Motor neuron (in vitro differentiated cells): ENCODE data around the gene GSK3A. TPM values are rescaled to one million over a fixed set of nuclear protein-coding genes. Genes with fewer than 3 reads are reported as not detected.
A peak's percentile ranks its signal among the peaks of the same experiment; 100 is the strongest.

ENCODE experiments used
- ATAC-seq, 8 experiments: fragments of 200-7000 bp; cut with Tn5 transposase; replicated peaks in 6 of 8; 2 replicates each; pipeline ENCODE4 v1.8.0; 2021; ENCODE audit warnings: mild to moderate bottlenecking in 8 of 8, moderate library complexity in 8 of 8
- H3K27ac ChIP-seq, 2 donors: fragments of 250-450 bp; sonication (Bioruptor Pico); 2 replicates each; pipeline ENCODE4 v1.9.0; 2021; ENCODE audit warnings: antibody characterized with exemption in 2 of 2, mild to moderate bottlenecking in 2 of 2, moderate library complexity in 1 of 2
- H3K4me1 ChIP-seq, 2 donors: fragments of 250-450 bp; sonication (Bioruptor Pico); replicated peaks in 1 of 2; 2 replicates each; pipeline ENCODE4 v1.6.1; 2021; ENCODE audit warnings: antibody characterized with exemption in 2 of 2, mild to moderate bottlenecking in 2 of 2, moderate library complexity in 1 of 2
- H3K4me3 ChIP-seq, 5 donors: fragments of 250-450 bp; sonication (Bioruptor Pico); 2 replicates each; pipeline ENCODE4 v1.9.0; 2021; ENCODE audit warnings: antibody characterized with exemption in 5 of 5, mild to moderate bottlenecking in 5 of 5, moderate library complexity in 4 of 5
- WGBS, 10 experiments: fragments of 450-650 bp; shearing (Covaris generic); methylation state at CpG; one replicate each; pipeline ENCODE4 v1.0.0; 2022; 5-methylcytosine and 5-hydroxymethylcytosine counted together
- in situ Hi-C, 9 experiments: fragments of 400-800 bp; cut with MboI; loops; one replicate each; pipeline ENCODE4 v1.15.0; 2021; ENCODE audit warnings: low sequenced_read_pairs in 9 of 9, low pct_unique_long_range_greater_than_20kb in 2 of 9; ENCODE audit not compliant: unreplicated experiment in 9 of 9
- total RNA-seq, 8 experiments: library from RNA; unstranded; fragments of 300-600 nt; gene quantifications; 2 replicates each; pipeline versions ENCODE4 v1.2.3 to v1.2.4, GENCODE V29; 2022

Gene GSK3A
- total RNA-seq, 8 experiments from 2014 or later = 17.7 to 30.0 (median 26.5) TPM

- Histone ChIP-seq H3K27ac (no peak overlapping the region), H3K4me1 (peaks cover 36 to 41% of the 10 kb centered on the region in 2 donors), H3K4me3 (no peak overlapping the region)
- in situ Hi-C loops = no loop called here
- no peak for ATAC-seq
- WGBS, 10 experiments = 100% methylated on average over 2 to 5 of the region's 41 CpGs; no CpG with 5 or more reads in 7 of the 10 experiments
These were observed 6.1 kb upstream of the GSK3A start for GRCh38 chr19:42248270-42249148.

GRCh38 chr19:42247640-42248199 is 5.3 kb upstream of the GSK3A start:
- peaks cover 32 to 41% of the 10 kb centered on the region in 2 donors for H3K4me1 ChIP-seq
- WGBS, 10 experiments = no CpG with 5 or more reads among the region's 6 CpGs
- H3K27ac ChIP-seq = no peak overlapping the region
- in situ Hi-C loops = no loop called here
- ATAC-seq = no peak
- H3K4me3 ChIP-seq = no peak overlapping the region

- no peak overlapping the region for H3K27ac ChIP-seq
- in situ Hi-C loops = no loop called here
- H3K4me1 ChIP-seq = peaks cover 25 to 34% of the 10 kb centered on the region in 2 donors
- WGBS, 10 experiments = 80 to 90% (median 87%) methylated on average over 1 to 2 of the region's 7 CpGs; no CpG with 5 or more reads in 6 of the 10 experiments
- H3K4me3 ChIP-seq = no peak overlapping the region
- no peak for ATAC-seq
These were observed 4.7 kb upstream of the GSK3A start for GRCh38 chr19:42246922-42247639.

GRCh38 chr19:42246143-42246921 is 3.9 kb upstream of the GSK3A start:
- 0 to 100% (median 30%) methylated on average over 1 to 8 of the region's 10 CpGs; no CpG with 5 or more reads in 7 of the 10 experiments for WGBS, 10 experiments
- Histone ChIP-seq H3K27ac (no peak overlapping the region), H3K4me3 (no peak overlapping the region), H3K4me1 (peaks cover 21 to 29% of the 10 kb centered on the region in 2 donors)
- ATAC-seq = no peak
- in situ Hi-C loops = no loop called here

- H3K4me3 ChIP-seq = no peak overlapping the region
- in situ Hi-C loops = no loop called here
- WGBS, 10 experiments = 85 to 100% (median 90%) methylated on average over 2 to 7 of the region's 10 CpGs; no CpG with 5 or more reads in 4 of the 10 experiments
- H3K27ac ChIP-seq = no peak overlapping the region
- ATAC-seq = no peak
- H3K4me1 ChIP-seq = peaks cover 17 to 26% of the 10 kb centered on the region in 2 donors
These were observed 2.8 kb upstream of the GSK3A start for GRCh38 chr19:42245231-42245630.

GRCh38 chr19:42244347-42245220 is 2.2 kb upstream of the GSK3A start:
- in situ Hi-C loops = no loop called here
- WGBS, 10 experiments = 1 to 50% (median 8%) methylated on average over 2 to 24 of the region's 45 CpGs; no CpG with 5 or more reads in 2 of the 10 experiments

GRCh38 chr19:42242069-42242511 is 312 bp downstream of the GSK3A start:
- Histone ChIP-seq H3K4me1 (peaks cover 17 to 26% of the 10 kb centered on the region in 2 donors), H3K4me3 (peak overlapping the region; percentile 65 to 82 (median 79)), H3K27ac (peak overlapping the region; percentile 88 to 92)
- peak in 2 of 8 experiments; percentile 0 for ATAC-seq
- in situ Hi-C loops = no loop called here
- WGBS, 10 experiments = 0% methylated on average over 1 to 4 of the region's 49 CpGs; no CpG with 5 or more reads in 5 of the 10 experiments

More at GRCh38 chr19:42244347-42245220, 2.2 kb upstream of the GSK3A start:
- ATAC-seq = peak; percentile 12 to 44 (median 16)
- Histone ChIP-seq H3K4me1 (peaks cover 17 to 26% of the 10 kb centered on the region in 2 donors), H3K4me3 (peak overlapping the region; percentile 26 to 77 (median 32)), H3K27ac (peak overlapping the region; percentile 40 to 54)

- peak overlapping the region; percentile 65 to 82 (median 79) for H3K4me3 ChIP-seq
- no peak overlapping the region for H3K27ac ChIP-seq
- ATAC-seq = no peak
- in situ Hi-C loops = no loop called here
- H3K4me1 ChIP-seq = peaks cover 17 to 22% of the 10 kb centered on the region in 2 donors
- WGBS, 10 experiments = 80 to 100% (median 98%) methylated on average over 1 to 3 of the region's 3 CpGs; no CpG with 5 or more reads in 6 of the 10 experiments
These were observed 1.1 kb downstream of the GSK3A start for GRCh38 chr19:42241279-42241678.

GRCh38 chr19:42239544-42240220 is 2.7 kb downstream of the GSK3A start:
- 87 to 100% (median 95%) methylated on average over 3 to 5 of the region's 10 CpGs; no CpG with 5 or more reads in 5 of the 10 experiments for WGBS, 10 experiments
- no peak overlapping the region for H3K27ac ChIP-seq
- in situ Hi-C loops = no loop called here
- ATAC-seq = no peak
- peaks cover 15 to 17% of the 10 kb centered on the region in 2 donors for H3K4me1 ChIP-seq
- H3K4me3 ChIP-seq = no peak overlapping the region

- Histone ChIP-seq H3K27ac (no peak overlapping the region), H3K4me1 (no peaks in the 10 kb centered on the region), H3K4me3 (no peak overlapping the region)
- in situ Hi-C loops = no loop called here
- ATAC-seq = no peak
- 0 to 100% (median 78%) methylated on average over 1 to 4 of the region's 5 CpGs; no CpG with 5 or more reads in 3 of the 10 experiments for WGBS, 10 experiments
These were observed 7.2 kb downstream of the GSK3A start for GRCh38 chr19:42235181-42235580.

- Histone ChIP-seq H3K4me3 (no peak overlapping the region), H3K27ac (no peak overlapping the region), H3K4me1 (peaks cover 0 to 3% of the 10 kb centered on the region in 2 donors)
- no peak for ATAC-seq
- in situ Hi-C loops = no loop called here
- WGBS, 10 experiments = 80 to 100% (median 100%) methylated on average over 1 to 6 of the region's 11 CpGs; no CpG with 5 or more reads in 2 of the 10 experiments
These were observed 8.0 kb downstream of the GSK3A start for GRCh38 chr19:42234364-42234763.
